ENCODE measurements around the gene NEXMIF. TPM values are rescaled to one million over a fixed set of nuclear protein-coding genes. Genes with fewer than 3 reads are reported as not detected.

Gene NEXMIF
- polyA plus RNA-seq (2012; ENCODE audit: insufficient read length, low read depth) = not detected

GRCh38 chrX:74925225-74926088 is at the start of gene NEXMIF:
Gene NEXMIF, minus strand, starts transcription at chrX:74925452.
- TF ChIP-seq REST (IDR thresholded peaks at IDR 0.05; ENCODE audit: insufficient read depth in 1 of 2, low read depth in 2 of 2, low read length in 2 of 2) = no peak
- TF ChIP-seq TAF1 (IDR thresholded peaks at IDR 0.05; ENCODE audit: borderline replicate concordance, insufficient read depth, low read length) = no peak
- no peak for TF ChIP-seq FOXP2 (optimal IDR thresholded peaks at IDR 0.05; ENCODE audit: borderline replicate concordance, extremely low read depth, extremely low read length, insufficient read depth)

- TF ChIP-seq REST (IDR thresholded peaks at IDR 0.05; ENCODE audit: insufficient read depth in 1 of 2, low read depth in 2 of 2, low read length in 2 of 2) (no peak), POLR2AphosphoS5 (IDR thresholded peaks at IDR 0.05; ENCODE audit: low read depth, low read length) (no peak), FOXP2 (optimal IDR thresholded peaks at IDR 0.05; ENCODE audit: borderline replicate concordance, extremely low read depth, extremely low read length, insufficient read depth) (no peak), SIN3A (IDR thresholded peaks at IDR 0.05; ENCODE audit: borderline replicate concordance, insufficient read depth, low read length) (no peak), TAF1 (IDR thresholded peaks at IDR 0.05; ENCODE audit: borderline replicate concordance, insufficient read depth, low read length) (no peak)
These were observed 24.5 kb upstream of the NEXMIF start for GRCh38 chrX:74949717-74950116.

- TF ChIP-seq FOXP2 (optimal IDR thresholded peaks at IDR 0.05; ENCODE audit: borderline replicate concordance, extremely low read depth, extremely low read length, insufficient read depth) = no peak
- TF ChIP-seq TAF1 (IDR thresholded peaks at IDR 0.05; ENCODE audit: borderline replicate concordance, insufficient read depth, low read length) = no peak
- TF ChIP-seq REST (IDR thresholded peaks at IDR 0.05; ENCODE audit: insufficient read depth in 1 of 2, low read depth in 2 of 2, low read length in 2 of 2) = no peak
- TF ChIP-seq SIN3A (IDR thresholded peaks at IDR 0.05; ENCODE audit: borderline replicate concordance, insufficient read depth, low read length) = no peak
- no peak for TF ChIP-seq POLR2AphosphoS5 (IDR thresholded peaks at IDR 0.05; ENCODE audit: low read depth, low read length)
These were observed 15.2 kb upstream of the NEXMIF start for GRCh38 chrX:74940414-74940813.

- TF ChIP-seq REST (IDR thresholded peaks at IDR 0.05; ENCODE audit: insufficient read depth in 1 of 2, low read depth in 2 of 2, low read length in 2 of 2) (peak; percentile 74 to 90), FOXP2 (optimal IDR thresholded peaks at IDR 0.05; ENCODE audit: borderline replicate concordance, extremely low read depth, extremely low read length, insufficient read depth) (no peak), POLR2AphosphoS5 (IDR thresholded peaks at IDR 0.05; ENCODE audit: low read depth, low read length) (no peak)
These were observed 6.0 kb upstream of the NEXMIF start for GRCh38 chrX:74931214-74931613.

All from PFSK-1 (cell line).